Measurements from ENCODE around the gene PSMB3.
"Not testable (repeated sequence)": the region's sequence is repeated elsewhere in the genome, so short reads cannot be mapped to it uniquely, and the experiment has no call there.

Gene PSMB3

DNA sequence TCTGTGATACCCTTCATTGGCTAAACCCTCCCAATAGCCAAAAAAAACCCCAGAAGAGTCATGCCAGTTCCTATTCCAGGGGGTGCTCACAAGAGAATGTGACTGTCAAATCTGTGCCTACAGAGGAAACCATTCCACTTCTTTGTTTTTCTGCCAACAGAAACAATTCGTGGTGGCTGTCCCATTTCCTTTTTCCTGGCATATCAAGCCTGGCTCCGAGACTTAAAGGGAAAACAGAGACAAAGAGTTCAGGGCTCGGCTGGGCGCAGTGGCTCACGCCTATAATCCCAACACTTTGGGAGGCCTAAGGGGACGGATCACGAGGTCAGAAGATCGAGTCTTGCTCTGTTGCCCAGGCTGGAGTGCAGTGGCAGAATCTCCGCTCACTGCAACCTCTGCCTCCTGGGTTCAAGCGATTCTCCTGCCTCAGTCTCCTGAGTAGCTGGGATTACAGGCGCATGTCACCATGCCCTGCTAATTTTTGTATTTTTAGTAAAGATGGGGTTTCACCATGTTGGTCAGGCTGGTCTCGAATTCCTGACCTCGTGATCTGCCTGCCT lies 37.7 kb downstream of the PSMB3 start:
- not testable (repeated sequence) for DNase-seq (ENCODE audit: low read depth in 2 of 3, low spot score in 2 of 3)

- no peak for DNase-seq (ENCODE audit: low read depth in 2 of 3, low spot score in 2 of 3)
Measured at GRCh38 chr17:38791162-38791561, 38.6 kb downstream of the PSMB3 start.

DNA sequence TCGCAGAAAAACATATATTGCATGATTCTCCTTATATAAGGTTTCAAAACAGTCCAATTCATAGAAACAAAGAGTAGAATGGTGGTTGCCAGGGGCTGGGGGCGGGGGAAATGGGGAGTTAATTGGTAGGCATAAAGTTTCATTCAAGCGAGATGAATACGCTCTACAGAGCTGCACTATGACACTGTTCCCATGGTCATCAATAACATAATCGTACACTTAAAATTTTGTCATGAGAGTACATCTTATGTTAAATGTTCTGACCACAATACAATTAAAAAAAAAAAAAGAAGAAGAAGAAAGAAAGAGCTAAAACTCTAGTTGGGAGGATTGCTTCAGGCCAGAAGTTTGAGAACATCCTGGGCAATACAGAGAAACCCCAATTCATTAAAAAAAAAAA lies 41.7 kb downstream of the PSMB3 start:
- no peak for DNase-seq (ENCODE audit: low read depth in 2 of 3, low spot score in 2 of 3)

- DNase-seq (ENCODE audit: low read depth in 2 of 3, low spot score in 2 of 3), result no peak
Measured at GRCh38 chr17:38796451-38797157, 44.1 kb downstream of the PSMB3 start.

GRCh38 chr17:38797158-38797490 lies 44.6 kb downstream of the PSMB3 start:
- DNase-seq (ENCODE audit: low read depth in 2 of 3, low spot score in 2 of 3), result no peak

- no peak for DNase-seq (ENCODE audit: low read depth in 2 of 3, low spot score in 2 of 3)
Measured at GRCh38 chr17:38797828-38798227, 45.3 kb downstream of the PSMB3 start.

GRCh38 chr17:38798614-38799500 lies 46.3 kb downstream of the PSMB3 start:
- DNase-seq (ENCODE audit: low read depth in 2 of 3, low spot score in 2 of 3), result peak in 2 of 3 experiments; percentile 7 to 20

GRCh38 chr17:38799501-38800236 lies 47.1 kb downstream of the PSMB3 start, which contains the start of gene PIP4K2B:
PIP4K2B (minus strand) TSS chr17:38799556; CDS start chr17:38799424, 132 bp downstream.
- DNase-seq (ENCODE audit: low read depth in 2 of 3, low spot score in 2 of 3), result peak; percentile 68 to 81 (median 81)

GRCh38 chr17:38800237-38800760 lies 47.8 kb downstream of the PSMB3 start:
- DNase-seq (ENCODE audit: low read depth in 2 of 3, low spot score in 2 of 3), result no peak

GRCh38 chr17:38809828-38810227 lies 57.3 kb downstream of the PSMB3 start:
- DNase-seq (ENCODE audit: low read depth in 2 of 3, low spot score in 2 of 3), result no peak
